Cardiac muscle cell (in vitro differentiated cells and primary cell): ENCODE data around the gene SEC62. TPM values are rescaled to one million over a fixed set of nuclear protein-coding genes. Genes with fewer than 3 reads are reported as not detected.

ENCODE experiments used
- DNase-seq, 2 donors: peaks; one replicate each; pipeline versions ENCODE4 v3.0.0 to v3.0.0-alpha.2; 2010 to 2017; ENCODE audit warnings: low read depth in 1 of 2, low spot score in 1 of 2
- H3K27ac ChIP-seq: fragments of 200-600 bp; sonication (generic); 2 replicates; pipeline ENCODE4 v1.5.1; 2016
- H3K27me3 ChIP-seq: fragments of 200-600 bp; sonication (generic); 2 replicates; pipeline ENCODE4 v1.6.0; 2016; ENCODE audit warnings: control low read depth
- H3K36me3 ChIP-seq: fragments of 200-600 bp; sonication (generic); 2 replicates; pipeline ENCODE4 v1.5.1; 2016; ENCODE audit warnings: control low read depth
- H3K4me1 ChIP-seq: fragments of 200-600 bp; sonication (generic); 2 replicates; pipeline ENCODE4 v1.8.1; 2017; ENCODE audit warnings: low read depth, mild to moderate bottlenecking, mixed run types
- H3K4me3 ChIP-seq: fragments of 200-600 bp; sonication (generic); 2 replicates; pipeline ENCODE4 v1.5.1; 2016; ENCODE audit warnings: mild to moderate bottlenecking
- H3K9me3 ChIP-seq: fragments of 200-600 bp; sonication (generic); 2 replicates; pipeline ENCODE4 v1.5.1; 2017; ENCODE audit warnings: low read depth, mild to moderate bottlenecking, control low read depth
- polyA plus RNA-seq: library from polyadenylated mRNA; unstranded; fragments of >200 nt; fragmentation: Nextera tagmentation; extraction: Ambion mirVana; gene quantifications from 2 replicates; pipeline ENCODE4 v1.2.1, GENCODE V29; 2016
- total RNA-seq: library from RNA; depleted of rRNA; stranded (reverse); fragments of >200 nt; gene quantifications from 2 replicates; pipeline ENCODE4 v1.2.3, GENCODE V29; 2016
- TF ChIP-seq, protein P1 (sequence below): IDR thresholded peaks from 2 replicates; pipeline ENCODE4 v1.5.1; 2012; ENCODE audit warnings: low read depth, mild to moderate bottlenecking, low read length

SEC62 gene
- total and polyA plus RNA-seq, 2 experiments from 2014 or later, result 26.7 to 72.2 TPM

GRCh38 chr3:169999433-169999832 is 32.8 kb downstream of the SEC62 start:
- TF ChIP-seq, protein P1, sequence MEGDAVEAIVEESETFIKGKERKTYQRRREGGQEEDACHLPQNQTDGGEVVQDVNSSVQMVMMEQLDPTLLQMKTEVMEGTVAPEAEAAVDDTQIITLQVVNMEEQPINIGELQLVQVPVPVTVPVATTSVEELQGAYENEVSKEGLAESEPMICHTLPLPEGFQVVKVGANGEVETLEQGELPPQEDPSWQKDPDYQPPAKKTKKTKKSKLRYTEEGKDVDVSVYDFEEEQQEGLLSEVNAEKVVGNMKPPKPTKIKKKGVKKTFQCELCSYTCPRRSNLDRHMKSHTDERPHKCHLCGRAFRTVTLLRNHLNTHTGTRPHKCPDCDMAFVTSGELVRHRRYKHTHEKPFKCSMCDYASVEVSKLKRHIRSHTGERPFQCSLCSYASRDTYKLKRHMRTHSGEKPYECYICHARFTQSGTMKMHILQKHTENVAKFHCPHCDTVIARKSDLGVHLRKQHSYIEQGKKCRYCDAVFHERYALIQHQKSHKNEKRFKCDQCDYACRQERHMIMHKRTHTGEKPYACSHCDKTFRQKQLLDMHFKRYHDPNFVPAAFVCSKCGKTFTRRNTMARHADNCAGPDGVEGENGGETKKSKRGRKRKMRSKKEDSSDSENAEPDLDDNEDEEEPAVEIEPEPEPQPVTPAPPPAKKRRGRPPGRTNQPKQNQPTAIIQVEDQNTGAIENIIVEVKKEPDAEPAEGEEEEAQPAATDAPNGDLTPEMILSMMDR, result no peak
- H3K36me3 ChIP-seq, result peaks cover 8% of the 10 kb centered on the region
- no peaks in the 10 kb centered on the region for H3K4me1 ChIP-seq
- H3K9me3 ChIP-seq, result no peaks in the 10 kb centered on the region
- H3K4me3 ChIP-seq, result no peak overlapping the region
- H3K27ac ChIP-seq, result no peak overlapping the region
- H3K27me3 ChIP-seq, result no peaks in the 10 kb centered on the region
- DNase-seq, result no peak

DNA sequence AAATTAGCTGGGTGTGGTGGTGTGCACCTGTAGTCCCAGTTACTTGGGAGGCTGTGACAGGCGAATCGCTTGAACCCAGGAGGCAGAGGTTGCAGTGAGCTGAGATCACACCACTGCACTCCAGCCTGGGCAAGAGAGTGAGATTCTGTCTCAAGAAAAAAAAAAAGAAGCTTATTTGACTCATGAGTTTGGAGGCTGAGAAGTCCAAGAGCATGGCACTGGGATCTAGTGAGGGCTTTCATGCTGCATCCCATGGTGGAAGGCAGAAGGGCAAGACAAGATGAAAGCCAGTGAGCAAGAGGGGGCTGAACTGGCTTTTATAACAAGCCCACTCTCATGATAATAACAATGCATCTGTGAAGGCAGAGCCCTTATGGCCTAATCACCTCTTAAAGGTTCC is 33.4 kb downstream of the SEC62 start:
- Histone ChIP-seq H3K9me3 (no peaks in the 10 kb centered on the region), H3K4me1 (no peaks in the 10 kb centered on the region), H3K27me3 (no peaks in the 10 kb centered on the region), H3K4me3 (no peak overlapping the region), H3K36me3 (peaks cover 2% of the 10 kb centered on the region), H3K27ac (no peak overlapping the region)
- TF ChIP-seq, protein P1, result no peak
- no peak for DNase-seq

GRCh38 chr3:170002231-170002630 is 35.6 kb downstream of the SEC62 start:
- no peak for DNase-seq
- H3K36me3 ChIP-seq, result no peaks in the 10 kb centered on the region

DNA sequence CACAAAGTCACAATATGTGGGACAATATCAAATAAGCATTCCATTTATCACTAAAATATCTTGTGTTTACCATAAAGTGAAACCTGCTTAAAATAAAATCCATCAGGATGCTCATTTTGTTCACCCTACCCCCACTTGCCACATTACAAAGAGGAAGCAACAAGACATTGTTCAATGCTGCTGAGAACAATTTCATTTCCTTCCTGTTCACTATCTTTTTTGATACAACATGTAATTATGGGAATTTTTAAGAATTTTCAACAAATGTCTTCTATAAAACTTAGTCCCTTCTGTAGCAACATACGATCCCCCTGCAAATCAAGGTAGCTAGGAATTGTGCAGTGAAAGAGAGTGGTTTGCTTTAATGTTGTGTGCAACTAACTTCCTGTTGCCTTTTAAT is 36.3 kb downstream of the SEC62 start:
- no peaks in the 10 kb centered on the region for H3K27me3 ChIP-seq
- DNase-seq, result no peak
- H3K4me1 ChIP-seq, result no peaks in the 10 kb centered on the region
- no peaks in the 10 kb centered on the region for H3K36me3 ChIP-seq
- H3K9me3 ChIP-seq, result no peaks in the 10 kb centered on the region
- TF ChIP-seq, protein P1, result no peak
- H3K4me3 ChIP-seq, result no peak overlapping the region
- no peak overlapping the region for H3K27ac ChIP-seq

More at GRCh38 chr3:170002231-170002630, 35.6 kb downstream of the SEC62 start:
- H3K9me3 ChIP-seq, result no peaks in the 10 kb centered on the region
- TF ChIP-seq, protein P1, result no peak
- no peaks in the 10 kb centered on the region for H3K27me3 ChIP-seq
- H3K27ac ChIP-seq, result no peak overlapping the region
- no peak overlapping the region for H3K4me3 ChIP-seq
- H3K4me1 ChIP-seq, result no peaks in the 10 kb centered on the region

DNA sequence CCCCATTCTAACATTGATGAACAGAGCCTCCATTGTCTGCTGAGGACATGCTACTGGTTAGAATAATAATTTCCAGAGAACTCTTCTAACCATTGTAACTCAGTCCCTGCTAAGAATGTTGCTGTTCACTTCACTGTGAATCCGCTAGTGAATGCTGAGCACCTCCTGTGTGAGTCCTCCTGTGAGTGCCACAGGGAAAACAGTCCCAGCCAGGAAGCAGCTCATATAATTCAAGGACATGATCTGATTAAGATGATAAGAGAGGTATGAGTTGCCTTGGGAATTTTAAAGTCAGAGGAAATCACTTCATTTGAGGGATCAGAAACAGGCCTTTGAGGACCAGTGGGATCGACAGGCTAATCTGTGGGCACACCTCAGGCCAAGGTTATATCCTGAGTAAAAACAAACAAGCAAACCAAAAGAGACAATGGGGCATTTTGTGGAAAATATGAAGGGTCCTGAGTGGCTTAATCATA is 37.3 kb downstream of the SEC62 start:
- no peak for DNase-seq
- Histone ChIP-seq H3K36me3 (no peaks in the 10 kb centered on the region), H3K4me3 (no peak overlapping the region), H3K27me3 (no peaks in the 10 kb centered on the region), H3K27ac (no peak overlapping the region), H3K4me1 (no peaks in the 10 kb centered on the region), H3K9me3 (no peaks in the 10 kb centered on the region)
- TF ChIP-seq, protein P1, result no peak
